Measurements from ENCODE around the gene NOC4L. TPM values are rescaled to one million over a fixed set of nuclear protein-coding genes. Genes with fewer than 3 reads are reported as not detected.

The NOC4L gene
- total RNA-seq, 1 experiment from 2014 or later, result 36.5 TPM

DNA sequence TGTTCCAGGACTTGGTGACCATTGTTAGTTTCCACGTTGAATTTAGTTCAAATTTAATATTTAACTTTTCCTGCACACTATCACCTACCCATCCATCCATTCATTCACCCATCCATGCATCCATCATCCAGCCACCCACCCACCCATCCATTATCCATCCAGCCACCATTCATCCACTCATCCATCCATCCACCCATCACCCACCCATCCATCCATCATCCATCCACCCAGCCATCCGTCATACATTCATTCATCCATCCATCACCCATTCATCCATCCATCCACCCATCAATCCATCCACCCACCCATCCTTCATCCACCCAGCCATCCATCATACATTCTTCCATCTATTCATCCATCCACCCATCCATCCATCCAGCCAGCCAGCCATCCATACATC lies 21.8 kb downstream of the NOC4L start:
- Histone ChIP-seq H3K9me3 (ENCODE audit: control insufficient read depth, low read depth, low read length) (no peaks in the 10 kb centered on the region), H3K23ac (ENCODE audit: insufficient read length, low read depth, low read length) (no peak overlapping the region), H2BK20ac (ENCODE audit: low read depth, low read length, poor library complexity, severe bottlenecking) (no peak overlapping the region), H3K14ac (ENCODE audit: insufficient read depth, low read length) (no peak overlapping the region), H3K4ac (ENCODE audit: low read depth, low read length) (no peak overlapping the region), H3K27ac (ENCODE audit: insufficient read length, low read depth, low read length) (no peak overlapping the region), H3K9ac (ENCODE audit: extremely low read depth, insufficient read length, low read length) (no peak overlapping the region), H3K4me1 (ENCODE audit: insufficient read depth, low read length) (no peaks in the 10 kb centered on the region), H4K91ac (ENCODE audit: insufficient read length, low read depth, low read length) (no peak overlapping the region), H4K8ac (replicated peaks; ENCODE audit: insufficient read length, low read depth, low read length) (no peak overlapping the region), H3K56ac (ENCODE audit: insufficient read length, low read depth, low read length) (no peak overlapping the region), H3K27me3 (ENCODE audit: insufficient read depth, low read length) (no peaks in the 10 kb centered on the region; the same call in 1 of the 2 replicates), H3K79me1 (ENCODE audit: insufficient read depth, low read depth, low read length, poor library complexity, severe bottlenecking) (no peaks in the 10 kb centered on the region), H3K18ac (ENCODE audit: insufficient read length, low read depth, low read length) (no peak overlapping the region), H4K20me1 (ENCODE audit: control insufficient read depth, insufficient read depth, insufficient read length) (no peaks in the 10 kb centered on the region), H2BK15ac (ENCODE audit: low read depth, low read length) (no peak overlapping the region), H3K79me2 (ENCODE audit: insufficient read depth, low read length) (no peaks in the 10 kb centered on the region), H2BK120ac (ENCODE audit: low read depth, low read length, poor library complexity, severe bottlenecking) (no peak overlapping the region), H2BK5ac (ENCODE audit: insufficient read length, low read length) (no peak overlapping the region), H2AFZ (ENCODE audit: low read length) (no peak overlapping the region), H3T11ph (ENCODE audit: low read length) (no peak overlapping the region), H2AK5ac (ENCODE audit: insufficient read length, low read length) (no peak overlapping the region), H3K4me2 (ENCODE audit: insufficient read depth, insufficient read length, low read length) (no peak overlapping the region), H2BK12ac (ENCODE audit: insufficient read length, low read depth, low read length) (no peak overlapping the region), H4K5ac (ENCODE audit: insufficient read length, low read depth, low read length) (no peak overlapping the region), H3K23me2 (ENCODE audit: insufficient read length, low read depth, low read length, poor library complexity, severe bottlenecking) (no peaks in the 10 kb centered on the region)
- Mint-ChIP-seq H3K9me3 (peaks cover 9 to 13% of the 10 kb centered on the region in 2 experiments; a peak in 4 of 5 replicates), H3K4me3 (no peak overlapping the region), H3K27ac (no peak overlapping the region), H3K27me3 (ENCODE audit: low read depth) (peaks cover 63% of the 10 kb centered on the region), H3K36me3 (ENCODE audit: insufficient read depth in 1 of 3, low read depth in 3 of 3) (peaks cover 0 to 6% (median 0%) of the 10 kb centered on the region in 3 experiments; a peak in 1 of 7 replicates), H3K4me1 (0 out of 4 replicates have a peak, but pooled peaks cover 0 to 2% of the 10 kb centered on the region in 2 experiments)
- TF ChIP-seq, protein P1, sequence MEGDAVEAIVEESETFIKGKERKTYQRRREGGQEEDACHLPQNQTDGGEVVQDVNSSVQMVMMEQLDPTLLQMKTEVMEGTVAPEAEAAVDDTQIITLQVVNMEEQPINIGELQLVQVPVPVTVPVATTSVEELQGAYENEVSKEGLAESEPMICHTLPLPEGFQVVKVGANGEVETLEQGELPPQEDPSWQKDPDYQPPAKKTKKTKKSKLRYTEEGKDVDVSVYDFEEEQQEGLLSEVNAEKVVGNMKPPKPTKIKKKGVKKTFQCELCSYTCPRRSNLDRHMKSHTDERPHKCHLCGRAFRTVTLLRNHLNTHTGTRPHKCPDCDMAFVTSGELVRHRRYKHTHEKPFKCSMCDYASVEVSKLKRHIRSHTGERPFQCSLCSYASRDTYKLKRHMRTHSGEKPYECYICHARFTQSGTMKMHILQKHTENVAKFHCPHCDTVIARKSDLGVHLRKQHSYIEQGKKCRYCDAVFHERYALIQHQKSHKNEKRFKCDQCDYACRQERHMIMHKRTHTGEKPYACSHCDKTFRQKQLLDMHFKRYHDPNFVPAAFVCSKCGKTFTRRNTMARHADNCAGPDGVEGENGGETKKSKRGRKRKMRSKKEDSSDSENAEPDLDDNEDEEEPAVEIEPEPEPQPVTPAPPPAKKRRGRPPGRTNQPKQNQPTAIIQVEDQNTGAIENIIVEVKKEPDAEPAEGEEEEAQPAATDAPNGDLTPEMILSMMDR (conservative IDR thresholded peaks at IDR 0.05), result no peak
- DNase-seq, result no peak
- WGBS (ENCODE audit: extremely low coverage, insufficient read length, low lambda C conversion rate), result no CpG with 5 or more reads among the region's 2 CpGs
